GM21737 (cell line): ENCODE data around the gene ZBED2.
"Not testable (repeated sequence)": the region's sequence is repeated elsewhere in the genome, so short reads cannot be mapped to it uniquely, and the experiment has no call there.

Experiments
- ATAC-seq: cut with Tn5 transposase; IDR thresholded peaks from one replicate; pipeline ENCODE4 v1.9.1; 2021; ENCODE audit warnings: mild to moderate bottlenecking, moderate library complexity; ENCODE audit not compliant: unreplicated experiment

ZBED2 gene

GRCh38 chr3:111595232-111595631, at the start of gene ZBED2:
Gene ZBED2, minus strand, starts transcription at chr3:111595346. Its CDS starts 1,145 bp downstream, at chr3:111594201.
- ATAC-seq: no peak

GRCh38 chr3:111639316-111639715, 44.2 kb upstream of the ZBED2 start:
- ATAC-seq: no peak

GRCh38 chr3:111636366-111636885, 41.3 kb upstream of the ZBED2 start:
- no peak for ATAC-seq

- ATAC-seq: no peak
These were observed 40.3 kb upstream of the ZBED2 start for GRCh38 chr3:111635403-111635802.

GRCh38 chr3:111630638-111631037, 35.5 kb upstream of the ZBED2 start:
- not testable (repeated sequence) for ATAC-seq

GRCh38 chr3:111629018-111629417, 33.9 kb upstream of the ZBED2 start:
- not testable (repeated sequence) for ATAC-seq

- ATAC-seq: no peak
These were observed 31.9 kb upstream of the ZBED2 start for GRCh38 chr3:111627092-111627491.

GRCh38 chr3:111621535-111621934, 26.4 kb upstream of the ZBED2 start:
- no peak for ATAC-seq

GRCh38 chr3:111619833-111620232, 24.7 kb upstream of the ZBED2 start:
- no peak for ATAC-seq

GRCh38 chr3:111618945-111619344, 23.8 kb upstream of the ZBED2 start:
- no peak for ATAC-seq

GRCh38 chr3:111617912-111618601, 22.9 kb upstream of the ZBED2 start:
- ATAC-seq: no peak

- no peak for ATAC-seq
These were observed 22.3 kb upstream of the ZBED2 start for GRCh38 chr3:111617406-111617805.

- peak; percentile 81 for ATAC-seq
These were observed 21.4 kb upstream of the ZBED2 start for GRCh38 chr3:111616417-111617105.

GRCh38 chr3:111615880-111616279, 20.7 kb upstream of the ZBED2 start:
- no peak for ATAC-seq

- ATAC-seq: no peak
These were observed 18.1 kb upstream of the ZBED2 start for GRCh38 chr3:111613294-111613693.

- peak; percentile 13 for ATAC-seq
These were observed 15.5 kb upstream of the ZBED2 start for GRCh38 chr3:111610612-111611054.

- ATAC-seq: peak; percentile 98
These were observed 15.0 kb upstream of the ZBED2 start for GRCh38 chr3:111610189-111610588.

GRCh38 chr3:111609700-111610099, 14.6 kb upstream of the ZBED2 start:
- no peak for ATAC-seq

GRCh38 chr3:111608383-111608782, 13.2 kb upstream of the ZBED2 start:
- no peak for ATAC-seq

GRCh38 chr3:111607240-111607920, 12.2 kb upstream of the ZBED2 start:
- ATAC-seq: no peak

- ATAC-seq: no peak
These were observed 10.3 kb upstream of the ZBED2 start for GRCh38 chr3:111605493-111605892.

- no peak for ATAC-seq
These were observed 9.9 kb upstream of the ZBED2 start for GRCh38 chr3:111605018-111605417.
